ENCODE measurements around the gene CRADD. TPM values are rescaled to one million over a fixed set of nuclear protein-coding genes. Genes with fewer than 3 reads are reported as not detected.
"Not testable (repeated sequence)": the region's sequence is repeated elsewhere in the genome, so short reads cannot be mapped to it uniquely, and the experiment has no call there.

The CRADD gene
- total RNA-seq, 1 donor from 2014 or later = 14.7 TPM

DNA sequence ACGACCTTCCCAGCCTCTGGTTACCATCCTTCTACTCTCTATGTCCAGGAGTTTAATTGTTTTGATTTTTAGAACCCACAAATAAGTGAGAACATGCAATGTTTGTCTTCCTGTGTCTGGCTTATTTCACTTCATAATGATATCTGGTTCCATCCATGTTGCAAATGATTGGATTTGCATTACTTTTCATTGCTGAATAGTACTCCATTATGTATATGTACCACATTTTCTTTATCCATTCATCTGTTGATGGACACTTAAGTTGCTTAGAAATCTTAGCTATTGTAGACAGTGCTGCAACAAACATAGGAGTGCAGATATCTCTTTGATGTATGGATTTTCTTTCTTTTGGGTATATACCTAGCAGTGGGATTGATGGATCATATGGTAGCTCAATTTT is 194.4 kb downstream of the CRADD start:
- not testable (repeated sequence) for DNase-seq (ENCODE audit: low read depth)

GRCh38 chr12:93873561-93873960 is 196.4 kb downstream of the CRADD start:
- no peak for DNase-seq (ENCODE audit: low read depth)

GRCh38 chr12:93875157-93875556 is 198.0 kb downstream of the CRADD start:
- no peak for DNase-seq (ENCODE audit: low read depth)

DNA sequence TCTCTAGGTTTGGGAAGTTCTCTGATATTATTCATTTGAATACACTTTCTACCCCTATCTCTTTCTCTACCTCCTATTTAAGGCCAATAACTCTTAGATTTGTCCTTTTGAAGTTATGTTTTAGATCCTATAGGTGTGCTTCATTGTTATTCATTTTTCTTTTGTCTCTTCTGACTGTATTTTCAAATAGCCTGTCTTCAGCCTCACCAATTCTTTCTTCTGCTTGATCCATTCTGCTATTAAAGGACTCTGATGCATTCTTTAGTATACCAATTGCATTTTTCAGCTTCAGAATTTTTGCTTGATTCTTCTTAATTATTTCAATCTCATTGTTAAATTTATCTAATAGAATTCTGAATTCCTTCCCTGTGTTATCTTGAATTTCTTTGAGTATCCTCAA is 199.2 kb downstream of the CRADD start:
- DNase-seq (ENCODE audit: low read depth) = no peak

GRCh38 chr12:93877446-93877845 is 200.3 kb downstream of the CRADD start:
- DNase-seq (ENCODE audit: low read depth) = no peak

DNA sequence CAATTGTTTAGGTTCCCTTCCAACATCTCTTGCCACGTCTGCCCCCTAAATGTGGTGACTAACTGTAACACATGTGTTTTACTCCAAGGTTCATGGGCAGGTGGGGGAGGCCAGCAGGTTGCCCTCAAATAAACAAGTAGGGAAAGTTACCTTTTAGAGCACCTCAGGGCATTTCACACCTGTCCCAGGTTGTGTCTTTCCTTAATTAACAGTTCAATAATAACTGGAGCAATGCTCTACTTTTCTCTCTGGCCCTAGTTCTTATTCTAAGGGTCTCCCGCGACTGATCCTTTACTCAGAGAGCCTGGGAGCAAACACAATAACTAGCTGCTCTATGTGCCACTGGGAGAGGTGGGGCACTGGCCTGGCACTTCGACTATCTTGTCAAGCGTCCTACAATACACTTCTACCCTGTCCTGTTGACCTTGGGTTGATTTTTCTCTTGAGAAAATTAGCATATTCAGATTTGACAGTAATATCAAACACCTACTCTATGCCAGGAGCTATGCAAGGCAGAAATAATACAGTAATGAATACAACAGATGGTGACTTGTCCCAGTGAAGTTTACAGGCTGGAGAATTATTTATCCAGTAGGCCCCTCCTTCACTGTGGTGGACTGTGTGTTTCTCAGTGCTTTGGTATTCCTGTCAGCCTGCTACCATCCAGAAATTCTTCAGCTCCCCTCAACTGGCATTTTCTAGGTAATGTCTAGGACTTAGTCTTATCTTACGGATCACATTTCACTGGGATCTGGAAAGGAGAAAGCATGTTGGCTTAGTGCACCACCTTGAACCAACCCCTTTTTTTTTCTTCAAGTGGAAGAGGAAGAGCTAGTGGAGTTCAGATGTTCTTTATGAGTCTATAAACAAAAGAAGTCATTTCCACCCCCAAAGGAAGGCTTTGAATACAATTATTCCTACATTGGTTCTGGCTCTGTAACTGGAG is 202.6 kb downstream of the CRADD start:
- DNase-seq (ENCODE audit: low read depth) = peak; percentile 88

GRCh38 chr12:93880853-93881522 is 203.8 kb downstream of the CRADD start:
- no peak for DNase-seq (ENCODE audit: low read depth)

DNA sequence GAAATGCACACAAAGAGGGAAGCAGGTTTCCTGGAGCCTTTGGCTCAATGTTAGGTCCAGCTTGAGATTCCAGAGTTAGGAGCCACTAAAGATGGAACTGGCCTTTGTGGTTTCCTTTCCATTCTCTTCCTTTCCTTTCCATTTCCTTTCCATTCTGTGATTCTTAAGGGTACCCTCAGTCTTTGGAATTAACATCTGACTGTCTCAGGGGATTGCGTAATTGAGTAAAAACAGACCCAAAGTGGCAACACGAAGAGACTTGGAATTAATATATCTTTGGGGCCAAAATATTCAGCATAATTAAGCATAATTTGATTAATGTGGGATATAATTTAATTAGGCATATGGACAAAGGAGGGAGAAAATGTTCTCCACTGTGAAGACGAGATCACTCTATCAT is 205.6 kb downstream of the CRADD start:
- no peak for DNase-seq (ENCODE audit: low read depth)

DNA sequence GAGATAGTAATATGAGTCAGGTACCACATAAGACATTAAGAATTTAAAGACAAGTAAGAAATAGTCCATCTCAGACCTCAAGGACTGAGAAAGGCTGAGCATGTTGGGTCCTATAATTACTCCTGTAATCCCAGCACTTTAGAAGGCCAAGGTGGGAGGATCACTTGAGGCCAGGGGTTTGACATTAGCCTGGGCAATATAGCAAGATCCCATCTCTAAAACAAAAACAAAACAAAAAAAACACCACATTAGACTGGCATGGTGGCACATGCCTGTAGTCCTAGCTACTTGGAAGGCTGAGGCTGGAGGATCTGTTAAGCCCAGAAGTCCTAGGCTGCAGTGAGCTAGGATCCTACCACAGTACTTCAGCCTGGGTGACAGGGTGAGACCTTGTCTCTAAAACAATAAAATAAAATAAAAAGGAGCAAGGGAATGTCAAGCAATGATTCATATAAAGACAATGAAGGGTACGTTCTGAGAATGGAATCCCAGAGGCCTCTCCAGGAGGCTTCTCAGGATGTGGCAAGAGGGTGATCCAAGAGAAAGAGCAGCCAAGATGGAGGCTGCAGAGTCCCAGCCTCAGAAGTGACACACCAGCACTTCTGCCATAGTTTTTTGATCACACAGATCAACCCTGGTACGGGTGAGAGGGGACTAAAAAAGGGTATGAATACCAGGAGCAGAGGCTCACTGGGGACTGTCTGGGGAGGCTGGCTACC is 206.4 kb downstream of the CRADD start:
- DNase-seq (ENCODE audit: low read depth) = peak; percentile 59

DNA sequence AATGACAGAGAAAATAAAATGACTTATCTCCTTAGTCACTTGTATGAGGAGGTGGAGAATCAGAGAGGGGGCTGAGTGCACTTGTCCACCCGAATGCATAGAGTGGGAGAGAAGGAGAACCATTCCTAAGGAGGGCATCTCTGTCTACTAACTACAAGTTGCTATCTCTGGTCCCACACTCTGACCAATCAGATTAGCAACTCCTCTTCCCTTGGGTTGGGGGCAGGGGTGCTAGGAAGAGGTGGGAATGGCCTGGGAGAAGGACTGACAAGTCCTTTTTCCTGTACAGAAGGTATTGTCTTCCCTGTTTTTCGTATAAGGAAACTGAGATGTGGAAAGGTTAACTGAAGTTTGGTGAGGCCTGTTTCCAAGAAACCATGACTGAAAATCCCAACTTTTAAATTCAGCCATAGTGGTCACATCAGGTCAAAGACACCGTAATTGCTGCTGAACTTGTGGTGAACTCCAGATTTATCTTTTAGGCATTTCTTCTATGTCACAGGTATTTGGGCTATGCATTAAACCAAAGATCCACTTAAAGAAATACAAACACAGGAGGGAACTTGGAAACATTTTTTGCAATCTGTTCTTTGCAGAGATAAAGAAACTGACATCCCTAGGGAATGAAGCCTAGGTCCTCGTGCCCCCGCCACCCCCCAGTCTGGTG is 207.8 kb downstream of the CRADD start:
- no peak for DNase-seq (ENCODE audit: low read depth)

- DNase-seq (ENCODE audit: low read depth) = not testable (repeated sequence)
Measured at GRCh38 chr12:93885973-93886532, 208.9 kb downstream of the CRADD start.

DNA sequence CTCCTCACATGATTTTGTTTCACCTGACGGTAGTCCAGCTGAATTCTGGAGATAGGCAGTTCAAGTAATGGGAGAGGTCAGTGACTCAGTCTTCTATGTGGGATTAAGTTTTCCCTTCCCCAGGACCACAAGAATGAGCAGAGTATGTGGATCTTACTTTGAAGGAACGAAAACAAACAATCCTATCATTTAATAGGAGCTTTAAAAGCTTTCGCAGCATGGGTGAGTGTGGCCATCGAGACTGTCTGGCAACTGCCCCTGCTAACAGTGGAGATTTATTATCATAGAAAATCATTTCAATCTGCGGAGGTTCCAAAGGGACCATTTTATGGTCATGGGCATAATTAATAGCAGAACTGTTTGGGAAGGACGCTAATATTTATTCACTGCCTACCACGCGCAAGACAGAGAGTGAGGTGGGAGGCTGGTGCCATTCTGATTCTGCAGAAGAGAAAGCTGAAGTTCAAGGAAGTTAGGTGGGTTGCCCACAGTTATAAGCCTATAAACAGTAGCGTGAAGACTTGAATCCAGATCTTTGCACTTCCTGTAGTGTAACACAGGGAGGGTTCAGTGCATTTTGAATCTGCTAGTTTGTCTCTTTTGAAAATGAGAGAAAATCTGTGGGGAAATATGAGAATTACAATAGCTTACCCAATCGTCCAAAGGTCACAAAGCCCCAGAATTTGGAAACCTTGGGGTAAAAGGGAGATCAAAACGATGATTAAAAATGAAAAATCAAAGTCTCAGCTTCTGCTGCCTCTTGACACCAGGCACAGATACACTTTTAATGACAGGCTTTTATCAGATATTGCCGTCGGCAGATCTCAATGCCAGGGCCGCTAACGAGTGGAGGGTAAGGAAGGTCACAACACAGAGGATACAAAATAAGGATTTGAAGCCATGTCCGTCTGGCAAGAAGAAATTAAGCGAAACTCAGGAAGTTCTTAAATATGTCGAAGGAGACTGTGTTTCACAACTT is 209.6 kb downstream of the CRADD start:
- DNase-seq (ENCODE audit: low read depth) = peak; percentile 19

DNA sequence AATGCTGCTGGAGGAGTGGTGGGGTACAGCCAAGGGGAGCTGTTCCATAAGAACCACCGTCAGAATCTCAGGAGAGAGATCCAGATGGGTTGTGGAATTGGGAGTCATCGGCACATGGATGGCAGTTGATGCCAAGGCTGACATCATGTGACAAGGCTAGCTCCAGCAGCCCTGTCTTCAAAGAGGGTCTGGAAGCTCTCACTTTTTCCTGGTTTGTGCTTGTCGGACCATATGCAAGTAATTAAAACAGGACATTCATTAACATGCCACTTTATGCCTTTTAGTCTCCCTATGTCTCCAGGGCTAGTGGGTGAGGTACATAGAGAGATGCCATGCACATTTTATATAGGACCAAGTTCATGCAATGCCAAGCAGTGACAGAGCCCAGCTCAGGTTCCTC is 211.8 kb downstream of the CRADD start:
- no peak for DNase-seq (ENCODE audit: low read depth)

- no peak for DNase-seq (ENCODE audit: low read depth)
Measured at GRCh38 chr12:93889516-93890212, 212.5 kb downstream of the CRADD start.

DNA sequence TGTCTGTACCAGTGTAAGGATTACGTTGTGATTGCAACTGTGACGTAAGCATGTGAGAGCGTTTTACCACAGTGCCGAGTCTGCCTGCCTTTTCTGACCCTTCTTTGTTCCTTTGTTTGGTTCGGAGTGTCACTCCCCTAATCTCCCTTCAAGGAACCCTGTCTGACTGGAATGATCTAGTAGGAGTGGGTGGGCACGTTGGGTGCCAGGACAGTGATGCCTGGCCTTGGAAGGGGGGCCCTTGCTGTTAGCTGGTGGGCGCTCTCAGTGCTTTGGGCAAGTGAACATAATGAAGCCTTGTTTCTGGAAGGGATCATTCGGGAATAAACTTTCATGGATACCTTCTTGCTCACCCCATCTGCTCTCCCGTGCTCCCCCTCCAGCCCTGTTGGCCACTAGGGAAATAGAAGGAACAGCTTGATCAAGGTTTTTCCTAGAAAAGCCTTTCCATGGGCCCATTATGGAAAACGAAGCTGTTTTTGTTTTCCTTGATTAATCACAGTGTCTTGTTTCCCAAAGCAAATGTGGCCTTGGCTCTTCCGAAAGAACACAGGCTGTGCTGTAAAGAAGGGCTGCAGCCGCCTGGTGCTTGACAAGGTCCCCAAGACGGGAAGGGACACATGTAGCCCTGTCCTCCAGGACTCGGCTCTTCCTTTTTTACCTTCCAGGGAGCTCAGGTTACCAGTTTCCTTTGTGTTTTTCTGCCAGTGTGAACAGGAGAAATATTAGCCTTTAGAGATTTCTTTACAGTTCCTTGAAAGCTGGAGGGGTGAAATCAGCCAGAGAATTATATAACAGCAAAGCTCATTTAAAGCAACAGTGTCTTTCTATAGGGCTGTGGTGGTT is 215.5 kb downstream of the CRADD start:
- DNase-seq (ENCODE audit: low read depth) = no peak

GRCh38 chr12:93894391-93895088 is 217.4 kb downstream of the CRADD start:
- DNase-seq (ENCODE audit: low read depth) = no peak

DNA sequence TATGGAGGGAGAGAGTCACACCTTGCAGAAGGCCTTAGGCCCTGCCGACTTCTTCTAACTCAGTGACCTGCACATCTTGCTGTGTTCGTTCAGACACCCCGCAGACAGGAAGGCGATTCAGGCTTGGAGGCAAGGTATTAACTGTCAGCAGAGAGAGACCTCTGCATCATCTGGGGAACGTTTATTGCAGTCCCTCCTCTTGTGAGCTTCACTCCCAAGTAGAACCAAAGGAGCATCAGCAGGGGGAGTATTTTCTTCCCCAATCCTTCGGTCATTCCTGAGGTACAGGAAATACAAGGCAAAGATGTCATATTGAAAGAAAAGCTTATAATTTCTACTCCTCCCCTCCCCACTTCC is 217.9 kb downstream of the CRADD start:
- no peak for DNase-seq (ENCODE audit: low read depth)

DNA sequence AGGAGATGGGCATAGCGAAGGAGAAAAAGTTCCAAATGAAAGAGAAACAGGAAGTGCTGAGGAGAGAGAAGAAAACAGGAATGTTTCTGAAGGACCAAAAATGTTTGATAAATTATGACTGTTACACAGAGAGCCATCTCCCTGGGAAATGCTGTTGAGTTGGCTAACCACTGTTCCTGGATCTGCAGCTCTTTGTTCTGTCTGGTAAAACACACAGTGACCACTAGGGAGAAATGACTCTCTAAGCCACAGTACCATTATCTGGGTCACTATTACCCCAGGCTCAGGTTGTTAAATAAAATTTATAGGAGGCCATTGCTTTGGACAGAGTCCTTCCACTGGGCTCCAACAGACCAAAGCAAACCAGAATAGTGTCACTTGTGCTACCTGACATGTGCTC is 219.3 kb downstream of the CRADD start:
- no peak for DNase-seq (ENCODE audit: low read depth)
